ENCODE measurements around the gene PBX3.
"Not testable (repeated sequence)": the region's sequence is repeated elsewhere in the genome, so short reads cannot be mapped to it uniquely, and the experiment has no call there.

The PBX3 gene

DNA sequence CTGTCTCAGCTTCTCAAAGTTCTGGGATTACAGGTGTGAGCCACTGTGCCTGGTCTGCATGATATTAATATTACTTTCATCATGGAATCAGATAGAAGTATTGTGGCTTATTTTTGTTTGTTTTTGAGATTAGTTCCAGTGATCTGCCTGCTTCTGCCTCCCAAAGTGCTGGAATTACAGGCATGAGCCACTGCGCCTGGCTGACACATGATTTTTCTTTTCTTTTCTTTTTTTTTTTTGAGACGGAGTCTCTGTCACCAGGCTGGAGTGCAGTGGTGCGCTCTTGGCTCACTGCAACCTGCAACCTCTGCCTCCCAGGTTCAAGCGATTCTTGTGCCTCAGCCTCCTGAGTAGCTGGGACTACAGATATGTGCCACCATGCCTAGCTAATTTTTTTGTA is 29.6 kb downstream of the PBX3 start:
- not testable (repeated sequence) for H3K27ac ChIP-seq (ENCODE audit: low read depth, low read length, severe bottlenecking)

DNA sequence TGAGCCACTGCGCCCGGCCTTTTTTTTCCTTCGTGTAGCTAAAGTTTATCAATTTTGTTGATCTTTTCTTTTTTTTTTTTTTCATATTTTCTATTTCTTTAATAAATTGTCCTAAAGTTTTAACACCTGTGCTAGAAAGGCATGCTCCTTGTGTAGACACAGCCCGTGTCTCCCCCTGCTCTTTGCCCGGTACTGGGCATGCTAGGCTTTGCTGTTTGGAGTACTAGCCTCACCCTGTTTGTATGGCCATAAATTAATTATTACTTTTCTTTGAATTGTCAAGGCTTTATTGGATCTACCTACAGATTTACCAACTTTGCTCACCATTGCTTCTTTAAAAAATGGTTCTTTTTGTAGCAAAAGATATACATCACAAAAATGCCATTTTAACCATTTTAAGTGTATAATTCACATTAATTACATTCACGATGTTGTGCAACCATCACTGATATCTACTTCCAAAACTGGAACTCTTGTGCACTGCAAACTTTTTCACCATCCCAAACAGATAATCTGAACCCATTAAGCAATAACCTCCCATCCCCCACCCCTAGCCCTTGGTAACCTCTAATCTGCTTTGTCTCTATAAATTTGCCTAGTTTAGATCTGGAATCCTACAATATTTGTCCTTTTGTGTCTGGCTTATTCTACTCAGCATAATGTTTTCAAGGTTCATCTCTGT is 31.5 kb downstream of the PBX3 start:
- not testable (repeated sequence) for H3K27ac ChIP-seq (ENCODE audit: low read depth, low read length, severe bottlenecking); H3K4me3 ChIP-seq (ENCODE audit: extremely low read depth, insufficient read depth, low read length, poor library complexity, severe bottlenecking); H3K9me3 ChIP-seq (ENCODE audit: control insufficient read depth, low read length); H3K4me1 ChIP-seq (ENCODE audit: control insufficient read depth, insufficient read depth, low read length, poor library complexity, severe bottlenecking)
- H3K36me3 ChIP-seq (ENCODE audit: control insufficient read depth, insufficient read depth, low read length), result peaks cover 26% of the 10 kb centered on the region
- WGBS, 2 experiments (ENCODE audit: insufficient coverage in 2 of 2), result no CpG with 5 or more reads among the region's 6 CpGs

More for the DNA sequence above, 29.6 kb downstream of the PBX3 start:
- WGBS, 2 experiments (ENCODE audit: insufficient coverage in 2 of 2), result 95 to 96% methylated on average over 4 of the region's 4 CpGs
- not testable (repeated sequence) for H3K4me3 ChIP-seq (ENCODE audit: extremely low read depth, insufficient read depth, low read length, poor library complexity, severe bottlenecking); H3K4me1 ChIP-seq (ENCODE audit: control insufficient read depth, insufficient read depth, low read length, poor library complexity, severe bottlenecking); H3K9me3 ChIP-seq (ENCODE audit: control insufficient read depth, low read length)
- H3K36me3 ChIP-seq (ENCODE audit: control insufficient read depth, insufficient read depth, low read length), result peaks cover 30% of the 10 kb centered on the region

DNA sequence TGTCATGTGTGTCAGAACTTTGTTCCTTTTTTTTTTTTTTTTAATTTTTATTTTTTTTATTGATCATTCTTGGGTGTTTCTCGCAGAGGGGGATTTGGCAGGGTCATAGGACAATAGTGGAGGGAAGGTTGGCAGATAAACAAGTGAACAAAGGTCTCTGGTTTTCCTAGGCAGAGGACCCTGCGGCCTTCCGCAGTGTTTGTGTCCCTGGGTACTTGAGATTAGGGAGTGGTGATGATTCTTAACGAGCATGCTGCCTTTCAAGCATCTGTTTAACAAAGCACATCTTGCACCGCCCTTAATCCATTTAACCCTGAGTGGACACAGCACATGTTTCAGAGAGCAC is 32.0 kb downstream of the PBX3 start:
- not testable (repeated sequence) for H3K4me1 ChIP-seq (ENCODE audit: control insufficient read depth, insufficient read depth, low read length, poor library complexity, severe bottlenecking); H3K4me3 ChIP-seq (ENCODE audit: extremely low read depth, insufficient read depth, low read length, poor library complexity, severe bottlenecking); H3K27ac ChIP-seq (ENCODE audit: low read depth, low read length, severe bottlenecking); H3K9me3 ChIP-seq (ENCODE audit: control insufficient read depth, low read length)
- no CpG with 5 or more reads among the region's 5 CpGs for WGBS, 2 experiments (ENCODE audit: insufficient coverage in 2 of 2)
- H3K36me3 ChIP-seq (ENCODE audit: control insufficient read depth, insufficient read depth, low read length), result peaks cover 22% of the 10 kb centered on the region

GRCh38 chr9:125782718-125783117 is 35.5 kb downstream of the PBX3 start:
- H3K36me3 ChIP-seq (ENCODE audit: control insufficient read depth, insufficient read depth, low read length), result peaks cover 28% of the 10 kb centered on the region
- H3K4me3 ChIP-seq (ENCODE audit: extremely low read depth, insufficient read depth, low read length, poor library complexity, severe bottlenecking), result no peak overlapping the region
- H3K4me1 ChIP-seq (ENCODE audit: control insufficient read depth, insufficient read depth, low read length, poor library complexity, severe bottlenecking), result no peaks in the 10 kb centered on the region
- H3K27ac ChIP-seq (ENCODE audit: low read depth, low read length, severe bottlenecking), result no peak overlapping the region
- peaks cover 3% of the 10 kb centered on the region for H3K9me3 ChIP-seq (ENCODE audit: control insufficient read depth, low read length)
- WGBS, 2 experiments (ENCODE audit: insufficient coverage in 2 of 2), result 100% methylated on average over 1 of the region's 2 CpGs; no CpG with 5 or more reads in 1 of the 2 experiments

GRCh38 chr9:125784286-125785049 is 37.3 kb downstream of the PBX3 start:
- no peak overlapping the region for H3K27ac ChIP-seq (ENCODE audit: low read depth, low read length, severe bottlenecking)
- peaks cover 24% of the 10 kb centered on the region for H3K36me3 ChIP-seq (ENCODE audit: control insufficient read depth, insufficient read depth, low read length)
- H3K4me3 ChIP-seq (ENCODE audit: extremely low read depth, insufficient read depth, low read length, poor library complexity, severe bottlenecking), result no peak overlapping the region
- no peaks in the 10 kb centered on the region for H3K4me1 ChIP-seq (ENCODE audit: control insufficient read depth, insufficient read depth, low read length, poor library complexity, severe bottlenecking)
- 82 to 100% methylated on average over 1 to 5 of the region's 6 CpGs for WGBS, 2 experiments (ENCODE audit: insufficient coverage in 2 of 2)
- H3K9me3 ChIP-seq (ENCODE audit: control insufficient read depth, low read length), result peaks cover 3% of the 10 kb centered on the region

DNA sequence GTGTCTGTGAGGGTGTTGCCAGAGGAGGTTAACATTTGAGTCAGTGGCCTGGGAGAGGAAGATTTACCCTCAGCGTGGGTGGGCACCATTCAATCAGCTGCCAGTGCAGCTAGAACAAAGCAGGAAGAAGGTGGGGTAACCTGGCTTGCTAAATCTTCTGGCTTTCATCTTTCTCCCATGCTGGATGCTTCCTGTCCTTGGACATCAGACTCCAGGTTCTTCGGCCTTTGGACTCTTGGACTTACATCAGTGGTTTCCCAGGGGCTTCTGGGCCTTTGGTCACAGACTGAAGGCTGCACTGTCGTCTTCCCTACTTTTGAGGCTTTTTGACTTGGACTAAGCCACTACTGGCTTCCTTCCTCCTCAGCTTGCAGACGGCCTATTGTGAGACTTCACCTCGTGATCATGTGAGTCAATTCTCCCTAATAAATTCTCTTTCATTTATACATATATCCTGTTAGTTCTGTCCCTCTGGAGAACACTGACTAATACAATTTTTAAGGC is 38.1 kb downstream of the PBX3 start:
- H3K36me3 ChIP-seq (ENCODE audit: control insufficient read depth, insufficient read depth, low read length), result peaks cover 29% of the 10 kb centered on the region
- 92 to 95% methylated on average over 5 of the region's 5 CpGs for WGBS, 2 experiments (ENCODE audit: insufficient coverage in 2 of 2)
- no peak overlapping the region for H3K27ac ChIP-seq (ENCODE audit: low read depth, low read length, severe bottlenecking)
- H3K9me3 ChIP-seq (ENCODE audit: control insufficient read depth, low read length), result peaks cover 3% of the 10 kb centered on the region
- no peak overlapping the region for H3K4me3 ChIP-seq (ENCODE audit: extremely low read depth, insufficient read depth, low read length, poor library complexity, severe bottlenecking)
- H3K4me1 ChIP-seq (ENCODE audit: control insufficient read depth, insufficient read depth, low read length, poor library complexity, severe bottlenecking), result no peaks in the 10 kb centered on the region

DNA sequence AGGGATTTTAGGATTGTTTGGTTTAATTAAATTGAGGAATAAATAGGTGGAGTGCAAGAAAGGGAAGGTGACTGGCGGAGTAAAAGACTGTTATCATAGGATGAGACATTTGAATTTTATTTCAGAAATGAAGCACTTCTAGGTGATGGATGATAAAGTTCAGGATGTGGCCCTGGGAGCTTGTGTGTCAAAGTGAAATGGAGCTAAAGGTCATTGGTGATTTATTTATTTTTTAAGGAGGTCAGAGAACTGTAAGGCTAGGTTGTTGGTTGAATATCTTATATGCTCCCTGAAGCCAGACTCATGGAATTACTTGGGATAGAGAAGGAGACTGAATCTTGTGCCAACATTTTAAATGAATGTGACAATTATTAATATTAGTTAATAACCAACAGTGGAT is 40.5 kb downstream of the PBX3 start:
- H3K27ac ChIP-seq (ENCODE audit: low read depth, low read length, severe bottlenecking), result no peak overlapping the region
- no peaks in the 10 kb centered on the region for H3K9me3 ChIP-seq (ENCODE audit: control insufficient read depth, low read length)
- no peaks in the 10 kb centered on the region for H3K4me1 ChIP-seq (ENCODE audit: control insufficient read depth, insufficient read depth, low read length, poor library complexity, severe bottlenecking)
- WGBS, 2 experiments (ENCODE audit: insufficient coverage in 2 of 2), result 92 to 100% methylated on average over 1 of the region's 1 CpG
- H3K4me3 ChIP-seq (ENCODE audit: extremely low read depth, insufficient read depth, low read length, poor library complexity, severe bottlenecking), result no peak overlapping the region
- H3K36me3 ChIP-seq (ENCODE audit: control insufficient read depth, insufficient read depth, low read length), result peaks cover 44% of the 10 kb centered on the region

DNA sequence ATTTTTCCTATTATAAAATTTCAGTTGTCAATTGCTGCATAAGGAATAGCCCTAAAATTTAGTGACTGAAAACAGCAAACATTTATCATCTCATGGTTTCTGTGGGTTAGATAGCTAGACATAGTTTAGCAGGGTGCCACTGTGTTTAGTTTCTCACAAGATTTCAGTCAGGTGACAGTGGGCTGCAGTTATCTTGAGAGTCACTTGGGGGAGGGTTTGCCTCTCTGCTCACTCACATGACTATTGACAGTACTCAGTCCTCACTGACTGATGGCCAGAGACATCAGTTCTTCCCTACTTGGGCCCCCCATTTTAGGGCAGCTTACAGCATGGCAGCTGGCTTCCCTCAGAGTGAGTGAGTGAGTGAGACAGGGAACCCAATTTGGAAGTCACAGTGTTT is 42.0 kb downstream of the PBX3 start:
- Histone ChIP-seq H3K9me3 (ENCODE audit: control insufficient read depth, low read length) (no peaks in the 10 kb centered on the region), H3K4me1 (ENCODE audit: control insufficient read depth, insufficient read depth, low read length, poor library complexity, severe bottlenecking) (no peaks in the 10 kb centered on the region), H3K36me3 (ENCODE audit: control insufficient read depth, insufficient read depth, low read length) (peaks cover 39% of the 10 kb centered on the region), H3K4me3 (ENCODE audit: extremely low read depth, insufficient read depth, low read length, poor library complexity, severe bottlenecking) (no peak overlapping the region), H3K27ac (ENCODE audit: low read depth, low read length, severe bottlenecking) (no peak overlapping the region)

- Histone ChIP-seq H3K4me1 (ENCODE audit: control insufficient read depth, insufficient read depth, low read length, poor library complexity, severe bottlenecking) (no peaks in the 10 kb centered on the region), H3K27ac (ENCODE audit: low read depth, low read length, severe bottlenecking) (no peak overlapping the region), H3K9me3 (ENCODE audit: control insufficient read depth, low read length) (no peaks in the 10 kb centered on the region), H3K4me3 (ENCODE audit: extremely low read depth, insufficient read depth, low read length, poor library complexity, severe bottlenecking) (no peak overlapping the region), H3K36me3 (ENCODE audit: control insufficient read depth, insufficient read depth, low read length) (peaks cover 28% of the 10 kb centered on the region)
- WGBS, 2 experiments (ENCODE audit: insufficient coverage in 2 of 2), result 88 to 92% methylated on average over 2 of the region's 2 CpGs
Observed at GRCh38 chr9:125794708-125795107, 47.5 kb downstream of the PBX3 start.

- no peak overlapping the region for H3K4me3 ChIP-seq (ENCODE audit: extremely low read depth, insufficient read depth, low read length, poor library complexity, severe bottlenecking)
- peaks cover 21% of the 10 kb centered on the region for H3K36me3 ChIP-seq (ENCODE audit: control insufficient read depth, insufficient read depth, low read length)
- H3K4me1 ChIP-seq (ENCODE audit: control insufficient read depth, insufficient read depth, low read length, poor library complexity, severe bottlenecking), result no peaks in the 10 kb centered on the region
- 100% methylated on average over 2 of the region's 4 CpGs for WGBS, 2 experiments (ENCODE audit: insufficient coverage in 2 of 2)
- H3K9me3 ChIP-seq (ENCODE audit: control insufficient read depth, low read length), result no peaks in the 10 kb centered on the region
- no peak overlapping the region for H3K27ac ChIP-seq (ENCODE audit: low read depth, low read length, severe bottlenecking)
Observed at GRCh38 chr9:125795970-125796596, 48.9 kb downstream of the PBX3 start.

DNA sequence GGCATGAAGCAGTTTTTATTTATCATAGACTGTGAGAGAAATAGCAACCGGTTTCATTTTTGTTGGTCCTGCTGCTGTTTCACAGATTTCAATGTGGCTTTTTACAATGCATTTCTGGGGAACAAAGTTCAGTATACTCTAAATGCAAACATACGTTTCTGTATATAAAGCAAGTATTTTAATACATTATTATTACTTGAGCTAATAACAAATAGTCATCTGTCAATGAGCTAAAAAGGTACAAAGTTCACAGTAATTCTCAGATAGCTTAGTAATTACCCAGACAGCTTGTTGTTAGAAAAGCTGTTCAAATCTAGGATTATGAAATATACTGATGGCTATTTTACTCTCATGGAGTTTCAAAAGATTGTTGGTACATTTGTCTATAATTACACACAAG is 50.8 kb downstream of the PBX3 start:
- Histone ChIP-seq H3K27ac (ENCODE audit: low read depth, low read length, severe bottlenecking) (no peak overlapping the region), H3K4me3 (ENCODE audit: extremely low read depth, insufficient read depth, low read length, poor library complexity, severe bottlenecking) (no peak overlapping the region), H3K4me1 (ENCODE audit: control insufficient read depth, insufficient read depth, low read length, poor library complexity, severe bottlenecking) (no peaks in the 10 kb centered on the region), H3K36me3 (ENCODE audit: control insufficient read depth, insufficient read depth, low read length) (peaks cover 12% of the 10 kb centered on the region), H3K9me3 (ENCODE audit: control insufficient read depth, low read length) (no peaks in the 10 kb centered on the region)
- WGBS, 2 experiments (ENCODE audit: insufficient coverage in 2 of 2), result 100% methylated on average over 1 of the region's 2 CpGs

Measured in mesodermal cell (in vitro differentiated cells).